ENCODE data around the gene THBD.

- TF ChIP-seq CTCF (IDR thresholded peaks at IDR 0.05) (no peak), POLR2A (IDR thresholded peaks at IDR 0.05) (no peak)
Measured at GRCh38 chr20:23007886-23008655, 41.4 kb downstream of the THBD start.

All from right lobe of liver (tissue), 4 donors.